ENCODE data around the gene TCF4.

The TCF4 gene

DNA sequence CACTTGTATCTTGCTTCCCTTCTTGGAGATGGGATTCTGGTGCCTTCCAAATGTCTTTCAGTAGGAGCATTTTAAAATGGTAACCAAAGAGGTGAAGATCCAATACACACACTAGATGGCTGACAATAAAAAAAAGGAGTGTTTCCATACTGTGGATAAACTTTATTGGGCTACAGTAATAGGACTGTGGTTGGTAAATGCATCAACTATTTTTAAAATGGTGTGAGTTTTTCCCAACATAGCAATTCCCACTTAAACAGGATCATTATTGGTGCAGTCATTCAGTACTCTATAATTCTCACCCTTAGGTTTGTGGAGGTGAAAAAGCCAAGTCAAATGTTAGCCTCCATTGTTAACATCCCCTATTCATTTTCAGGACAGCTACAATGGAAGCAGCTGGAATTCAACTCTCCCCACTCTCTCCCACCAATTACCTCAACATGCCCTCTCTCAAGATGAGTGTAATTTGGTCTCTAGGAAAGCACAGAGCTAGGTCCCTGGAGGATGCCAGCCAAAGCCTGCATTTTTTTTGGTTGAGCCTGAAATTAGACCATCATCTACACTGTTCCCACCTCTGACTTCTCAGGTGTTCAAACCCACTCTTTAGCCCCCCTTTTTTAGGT lies 273.3 kb downstream of the TCF4 start:
- TF ChIP-seq, protein P1, sequence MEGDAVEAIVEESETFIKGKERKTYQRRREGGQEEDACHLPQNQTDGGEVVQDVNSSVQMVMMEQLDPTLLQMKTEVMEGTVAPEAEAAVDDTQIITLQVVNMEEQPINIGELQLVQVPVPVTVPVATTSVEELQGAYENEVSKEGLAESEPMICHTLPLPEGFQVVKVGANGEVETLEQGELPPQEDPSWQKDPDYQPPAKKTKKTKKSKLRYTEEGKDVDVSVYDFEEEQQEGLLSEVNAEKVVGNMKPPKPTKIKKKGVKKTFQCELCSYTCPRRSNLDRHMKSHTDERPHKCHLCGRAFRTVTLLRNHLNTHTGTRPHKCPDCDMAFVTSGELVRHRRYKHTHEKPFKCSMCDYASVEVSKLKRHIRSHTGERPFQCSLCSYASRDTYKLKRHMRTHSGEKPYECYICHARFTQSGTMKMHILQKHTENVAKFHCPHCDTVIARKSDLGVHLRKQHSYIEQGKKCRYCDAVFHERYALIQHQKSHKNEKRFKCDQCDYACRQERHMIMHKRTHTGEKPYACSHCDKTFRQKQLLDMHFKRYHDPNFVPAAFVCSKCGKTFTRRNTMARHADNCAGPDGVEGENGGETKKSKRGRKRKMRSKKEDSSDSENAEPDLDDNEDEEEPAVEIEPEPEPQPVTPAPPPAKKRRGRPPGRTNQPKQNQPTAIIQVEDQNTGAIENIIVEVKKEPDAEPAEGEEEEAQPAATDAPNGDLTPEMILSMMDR (IDR thresholded peaks at IDR 0.05), result no peak
- Mint-ChIP-seq H3K27me3 (ENCODE audit: low read depth, poor library complexity) (no peaks in the 10 kb centered on the region), H3K4me3 (no peak overlapping the region), H3K36me3 (ENCODE audit: low read depth) (no peaks in the 10 kb centered on the region), H3K9me3 (no peaks in the 10 kb centered on the region), H3K27ac (peak overlapping the region; percentile 17), H3K4me1 (peaks cover 77% of the 10 kb centered on the region)
- no peak for DNase-seq

DNA sequence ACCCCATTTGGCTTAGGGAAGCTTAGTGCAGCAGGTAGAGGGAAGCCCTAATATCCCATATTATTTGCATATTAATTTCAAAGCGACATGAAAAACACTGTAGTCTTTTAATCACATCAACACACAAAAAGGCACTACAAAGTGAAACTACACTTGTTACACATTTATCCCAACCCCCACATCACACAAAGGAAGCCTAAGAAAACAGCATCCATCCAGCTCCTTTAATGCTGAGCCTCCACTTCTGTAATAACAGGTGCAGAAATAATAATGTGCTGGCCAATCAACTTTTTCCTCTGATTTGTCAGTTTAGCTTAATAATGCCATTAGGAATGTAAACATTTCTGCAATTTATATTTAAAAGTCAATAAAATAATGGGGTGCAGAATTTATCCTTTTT lies 274.0 kb downstream of the TCF4 start:
- Mint-ChIP-seq H3K27ac (no peak overlapping the region), H3K27me3 (ENCODE audit: low read depth, poor library complexity) (no peaks in the 10 kb centered on the region), H3K36me3 (ENCODE audit: low read depth) (no peaks in the 10 kb centered on the region), H3K4me1 (peaks cover 70% of the 10 kb centered on the region), H3K4me3 (no peak overlapping the region), H3K9me3 (no peaks in the 10 kb centered on the region)
- no peak for DNase-seq
- TF ChIP-seq, protein P1 (IDR thresholded peaks at IDR 0.05), result no peak

DNA sequence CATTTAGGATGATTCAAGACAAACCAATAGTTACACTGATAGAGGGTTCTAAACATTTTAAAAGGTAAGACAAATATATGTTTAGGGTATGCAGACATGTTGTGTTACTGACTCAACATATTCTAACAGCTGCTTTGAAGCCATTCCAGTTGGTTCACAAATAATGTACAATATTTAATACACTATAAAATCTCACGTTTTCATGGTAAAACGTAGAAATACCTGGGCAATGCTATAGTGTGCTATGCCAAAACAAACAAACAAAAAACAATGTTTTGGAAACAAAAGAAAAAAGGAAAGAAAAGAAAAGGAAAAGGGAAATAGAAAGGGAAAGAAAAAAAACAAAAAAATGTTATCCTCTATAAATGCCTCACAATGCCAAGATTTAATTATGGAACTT lies 277.1 kb downstream of the TCF4 start:
- no peak overlapping the region for H3K4me3 Mint-ChIP-seq
- no peak for DNase-seq
- peaks cover 42% of the 10 kb centered on the region for H3K4me1 Mint-ChIP-seq
- H3K27me3 Mint-ChIP-seq (ENCODE audit: low read depth, poor library complexity), result no peaks in the 10 kb centered on the region
- no peak overlapping the region for H3K27ac Mint-ChIP-seq
- H3K36me3 Mint-ChIP-seq (ENCODE audit: low read depth), result no peaks in the 10 kb centered on the region
- TF ChIP-seq, protein P1 (IDR thresholded peaks at IDR 0.05), result no peak
- H3K9me3 Mint-ChIP-seq, result no peaks in the 10 kb centered on the region

DNA sequence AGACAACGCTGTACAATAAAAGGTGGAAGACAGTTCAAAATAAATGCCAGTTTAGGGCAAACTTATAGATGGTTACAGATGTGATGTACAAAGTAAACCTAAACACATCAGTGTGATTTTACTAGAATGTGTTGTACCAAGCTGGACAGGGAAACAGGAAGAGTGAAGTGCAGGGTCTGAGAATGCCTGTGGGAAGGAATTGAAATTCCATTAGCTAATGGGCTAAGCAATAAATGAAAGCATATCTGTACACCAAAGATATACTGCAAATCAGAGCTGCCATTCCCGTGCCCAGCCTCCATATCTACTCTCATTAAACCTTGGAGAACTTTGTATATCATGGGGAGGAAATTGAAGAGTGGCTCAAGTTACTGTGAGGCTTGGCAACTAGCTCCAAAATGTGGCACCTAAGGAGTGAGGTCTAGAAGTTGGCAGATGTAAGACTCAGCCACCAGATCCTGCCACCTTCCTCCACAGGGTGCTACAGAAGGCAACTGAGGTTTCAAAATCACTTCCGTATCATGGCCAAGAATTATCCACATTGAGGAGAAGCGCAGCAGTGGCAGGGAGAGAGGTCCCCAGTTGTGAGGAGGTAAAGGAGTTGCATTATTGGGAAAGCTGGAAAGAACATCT lies 277.8 kb downstream of the TCF4 start:
- Mint-ChIP-seq H3K4me3 (no peak overlapping the region), H3K27ac (peak overlapping the region; percentile 91), H3K27me3 (ENCODE audit: low read depth, poor library complexity) (no peaks in the 10 kb centered on the region), H3K4me1 (peaks cover 44% of the 10 kb centered on the region), H3K36me3 (ENCODE audit: low read depth) (no peaks in the 10 kb centered on the region), H3K9me3 (no peaks in the 10 kb centered on the region)
- DNase-seq, result no peak
- TF ChIP-seq, protein P1 (IDR thresholded peaks at IDR 0.05), result no peak

DNA sequence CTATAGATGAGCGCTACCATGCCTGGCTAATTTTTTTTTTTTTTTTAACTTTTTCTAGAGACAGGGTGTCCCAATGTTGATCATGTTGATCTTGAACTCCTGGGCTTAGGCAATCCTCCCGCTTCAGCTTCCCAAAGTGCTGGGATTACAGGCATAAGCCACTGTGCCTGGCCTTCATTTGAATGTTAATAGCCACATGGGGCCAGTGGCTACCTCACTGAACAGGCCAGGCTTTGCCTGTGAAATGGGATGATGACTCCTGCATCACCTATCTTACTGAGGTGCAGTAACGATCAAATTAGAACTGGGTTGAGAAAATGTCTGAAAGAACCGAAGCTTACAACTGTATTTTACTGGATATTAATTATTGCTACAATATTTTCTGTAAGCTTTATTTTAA lies 278.7 kb downstream of the TCF4 start:
- TF ChIP-seq, protein P1 (IDR thresholded peaks at IDR 0.05), result no peak
- H3K27me3 Mint-ChIP-seq (ENCODE audit: low read depth, poor library complexity), result no peaks in the 10 kb centered on the region
- DNase-seq, result no peak
- H3K4me1 Mint-ChIP-seq, result peaks cover 42% of the 10 kb centered on the region
- H3K9me3 Mint-ChIP-seq, result no peaks in the 10 kb centered on the region
- peak overlapping the region; percentile 68 for H3K27ac Mint-ChIP-seq
- no peak overlapping the region for H3K4me3 Mint-ChIP-seq
- H3K36me3 Mint-ChIP-seq (ENCODE audit: low read depth), result no peaks in the 10 kb centered on the region

DNA sequence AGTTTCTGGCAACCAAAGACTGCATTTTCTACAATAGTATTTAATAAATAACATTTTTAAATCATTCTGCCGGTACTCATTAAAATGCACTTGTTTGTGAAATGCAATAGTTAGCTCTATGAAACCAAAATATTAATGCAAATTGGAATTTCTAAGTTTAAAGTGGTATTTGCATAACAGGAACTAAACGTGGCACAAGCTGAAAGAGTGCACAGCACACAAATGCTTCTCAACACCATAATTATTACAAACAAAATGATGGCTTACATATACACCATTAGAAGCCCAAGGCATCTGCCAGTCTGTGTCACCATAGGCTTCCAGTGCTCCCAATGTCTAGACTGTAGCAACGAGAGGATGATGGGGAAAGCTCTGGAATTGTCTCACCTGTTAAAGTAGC lies 280.5 kb downstream of the TCF4 start:
- peaks cover 45% of the 10 kb centered on the region for H3K4me1 Mint-ChIP-seq
- H3K4me3 Mint-ChIP-seq, result no peak overlapping the region
- no peak for DNase-seq
- no peaks in the 10 kb centered on the region for H3K9me3 Mint-ChIP-seq
- H3K36me3 Mint-ChIP-seq (ENCODE audit: low read depth), result no peaks in the 10 kb centered on the region
- TF ChIP-seq, protein P1 (IDR thresholded peaks at IDR 0.05), result no peak
- no peaks in the 10 kb centered on the region for H3K27me3 Mint-ChIP-seq (ENCODE audit: low read depth, poor library complexity)
- no peak overlapping the region for H3K27ac Mint-ChIP-seq
